HG03159 (cell line): ENCODE measurements around the gene THEM5.
"Not testable (repeated sequence)": the region's sequence is repeated elsewhere in the genome, so short reads cannot be mapped to it uniquely, and the experiment has no call there.

Experiments
- ATAC-seq: cut with Tn5 transposase; IDR thresholded peaks from one replicate; pipeline ENCODE4 v1.9.1; 2021; ENCODE audit warnings: mild to moderate bottlenecking, moderate library complexity; ENCODE audit not compliant: unreplicated experiment

The THEM5 gene

GRCh38 chr1:151867765-151868411 is 14.4 kb upstream of the THEM5 start:
- no peak for ATAC-seq

- ATAC-seq: no peak
These were observed 13.8 kb upstream of the THEM5 start for GRCh38 chr1:151867321-151867720.

- ATAC-seq: no peak
These were observed 10.9 kb upstream of the THEM5 start for GRCh38 chr1:151864411-151864810.

- ATAC-seq: no peak
These were observed 9.1 kb upstream of the THEM5 start for GRCh38 chr1:151862604-151863003.

- ATAC-seq: no peak
These were observed 7.1 kb upstream of the THEM5 start for GRCh38 chr1:151860504-151861187.

GRCh38 chr1:151859891-151860293 is 6.4 kb upstream of the THEM5 start:
- ATAC-seq: no peak

GRCh38 chr1:151858886-151859665 is 5.6 kb upstream of the THEM5 start:
- no peak for ATAC-seq

- no peak for ATAC-seq
These were observed 4.7 kb upstream of the THEM5 start for GRCh38 chr1:151858030-151858746.

GRCh38 chr1:151855933-151856332 is 2.4 kb upstream of the THEM5 start:
- no peak for ATAC-seq

GRCh38 chr1:151855516-151855915 is 2.0 kb upstream of the THEM5 start:
- ATAC-seq: not testable (repeated sequence)

GRCh38 chr1:151854658-151855057 is 1.1 kb upstream of the THEM5 start:
- ATAC-seq: no peak

- ATAC-seq: no peak
These were observed 779 bp downstream of the THEM5 start for GRCh38 chr1:151852733-151853132.

GRCh38 chr1:151851886-151852285 is 1.6 kb downstream of the THEM5 start:
- no peak for ATAC-seq

- no peak for ATAC-seq
These were observed 3.6 kb downstream of the THEM5 start for GRCh38 chr1:151849871-151850270.

GRCh38 chr1:151849126-151849525 is 4.4 kb downstream of the THEM5 start:
- no peak for ATAC-seq

GRCh38 chr1:151847867-151848596 is 5.5 kb downstream of the THEM5 start:
- no peak for ATAC-seq

GRCh38 chr1:151846686-151847237 is 6.8 kb downstream of the THEM5 start:
- ATAC-seq: no peak

- ATAC-seq: no peak
These were observed 7.4 kb downstream of the THEM5 start for GRCh38 chr1:151846062-151846568.

GRCh38 chr1:151843398-151843797 is 10.1 kb downstream of the THEM5 start:
- ATAC-seq: no peak

GRCh38 chr1:151841141-151841540 is 12.4 kb downstream of the THEM5 start:
- ATAC-seq: no peak
